AG04450 (cell line): ENCODE measurements around the gene SUMO2. TPM values are rescaled to one million over a fixed set of nuclear protein-coding genes. Genes with fewer than 3 reads are reported as not detected.

Experiments used
- CTCF ChIA-PET: fragments of 300-600, 350-600 bp; formaldehyde crosslinking; extraction: SDS; loops from one replicate; lab custom pipeline; 2022; ENCODE audit warnings: antibody characterized with exemption, inconsistent platforms; lab: Charles Lee
- POLR2A ChIA-PET: fragments of 350-600 bp; formaldehyde crosslinking; extraction: SDS; loops from one replicate; lab custom pipeline; 2021; ENCODE audit warnings: antibody characterized with exemption, inconsistent platforms; lab: Yijun Ruan, JAX
- DNase-seq: peaks from one replicate; pipeline ENCODE4 v3.0.0-alpha.2; 2011; ENCODE audit warnings: low read depth, low spot score
- H3K27ac ChIP-seq: one replicate; pipeline ENCODE4 v1.5.1; 2012; ENCODE audit warnings: low read depth, low read length, control low read depth
- H3K27me3 ChIP-seq: one replicate; pipeline ENCODE4 v1.6.0; 2012; ENCODE audit warnings: low read length; ENCODE audit not compliant: control insufficient read depth, insufficient read depth
- H3K4me3 ChIP-seq: 2 replicates; pipeline ENCODE4 v1.5.1; 2011; ENCODE audit warnings: mild to moderate bottlenecking, low read depth, low read length, control low read depth
- H3K9me3 ChIP-seq: 2 replicates; pipeline ENCODE4 v1.5.1; 2012; ENCODE audit warnings: low read length; ENCODE audit not compliant: control insufficient read depth, insufficient read depth
- CTCF ChIP-seq: IDR thresholded peaks from 2 replicates; pipeline ENCODE4 v1.5.1; 2011; ENCODE audit warnings: low read depth, low read length, control low read depth, inconsistent platforms
- polyA minus RNA-seq: library from RNA; depleted of rRNA, polyadenylated mRNA; stranded (reverse); fragments of >200 nt; gene quantifications from 2 replicates; pipeline ENCODE4 v1.2.3, GENCODE V29; 2011; rRNA and poly(A)+ RNA removed
- polyA plus RNA-seq: library from polyadenylated mRNA; depleted of rRNA; stranded (reverse); fragments of >200 nt; gene quantifications from 2 replicates; pipeline ENCODE4 v1.2.3, GENCODE V29; 2011; rRNA removed

Gene SUMO2
- polyA plus RNA-seq = 356 and 439 TPM in 2 replicates
- polyA minus RNA-seq = 186 and 230 TPM in 2 replicates

GRCh38 chr17:75182569-75183436 is at the start of gene SUMO2:
TSS of gene SUMO2 (minus strand) at chr17:75182959. CDS start at chr17:75182834, 125 bp downstream.
- peak; percentile 36; the same call in 1 of the 2 replicates for TF ChIP-seq CTCF
- DNase-seq = peak; percentile 89
- peak within 1 kb of the TSS; percentile 89 for H3K4me3 ChIP-seq
- peak within 1 kb of the TSS; percentile 95 for H3K27ac ChIP-seq
- CTCF ChIA-PET = interaction anchor here (1.1 kb wide), 1 partner anchor 11 kb away, joined by 3 read pairs; no protein-coding TSS in a partner anchor
- no peaks in the 10 kb centered on the region for H3K27me3 ChIP-seq
- POLR2A ChIA-PET = no interaction called here
- H3K9me3 ChIP-seq = no peaks in the 10 kb centered on the region; the same call in 1 of the 2 replicates

DNA sequence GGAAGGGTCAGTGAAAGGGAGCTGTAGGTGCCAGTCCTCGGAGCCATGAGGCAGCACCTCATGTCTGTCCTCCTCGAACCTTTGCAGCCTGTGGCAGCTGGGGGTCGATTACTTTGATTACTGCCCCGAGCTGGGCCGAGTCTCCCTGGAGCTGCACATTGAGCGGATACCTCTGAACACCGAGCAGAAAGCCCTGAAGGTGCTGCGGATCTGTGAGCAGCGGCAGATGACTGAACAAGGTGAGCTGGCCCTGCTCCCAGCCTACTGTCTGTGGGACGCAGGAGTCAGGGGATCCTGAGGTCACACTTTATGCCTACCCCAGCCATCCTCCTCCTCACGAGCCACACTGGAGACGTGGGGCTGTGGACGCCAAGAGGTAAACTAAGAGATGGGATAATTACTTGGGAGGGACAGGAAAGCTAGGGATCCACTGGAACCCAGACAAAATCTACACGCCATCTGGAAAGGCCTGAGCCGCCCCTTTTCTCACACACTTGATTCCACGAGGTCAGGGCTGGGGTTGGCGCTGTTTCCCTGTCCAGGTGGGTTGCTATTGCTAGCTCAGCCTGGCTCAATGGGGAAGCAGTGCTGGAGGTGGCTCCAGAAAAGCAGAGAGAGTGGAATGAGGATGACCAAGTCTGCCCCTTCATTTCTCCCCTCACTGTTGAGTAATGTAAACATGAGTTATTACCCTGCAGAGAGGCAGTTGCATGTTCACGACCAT is 49.1 kb upstream of the SUMO2 start:
- H3K9me3 ChIP-seq = no peaks in the 10 kb centered on the region
- no peak for DNase-seq
- H3K27me3 ChIP-seq = no peaks in the 10 kb centered on the region
- H3K27ac ChIP-seq = no peak overlapping the region
- CTCF ChIA-PET = interaction anchor here (1.0 to 1.1 kb wide), 2 partner anchors 9 to 39 kb away, joined by 3 to 6 read pairs; partner anchors contain the start of gene MIF4GD
- no peak overlapping the region for H3K4me3 ChIP-seq
- TF ChIP-seq CTCF = no peak
- POLR2A ChIA-PET = interaction anchor here (0.5 kb wide), 1 partner anchor 31 kb away, joined by 5 read pairs; no protein-coding TSS in a partner anchor

DNA sequence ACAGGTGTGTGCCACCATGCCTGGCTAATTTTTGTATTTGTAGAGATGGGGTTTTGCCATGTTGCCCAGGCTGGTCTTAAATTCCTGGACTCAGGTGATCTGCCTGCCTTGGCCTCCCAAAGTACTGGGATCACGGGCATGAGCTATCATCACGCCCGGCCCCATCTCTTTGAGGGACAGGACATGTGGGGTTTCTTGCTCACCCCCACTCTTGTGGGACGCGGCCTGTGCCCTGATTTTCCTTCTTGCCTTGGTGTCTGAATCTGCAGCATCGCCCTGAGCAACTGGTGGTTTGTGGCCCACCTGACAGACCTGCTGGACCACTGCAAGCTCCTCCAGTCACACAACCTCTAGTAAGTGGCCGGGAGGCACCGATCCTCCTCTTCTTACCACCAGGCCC is 48.3 kb upstream of the SUMO2 start:
- no peak for TF ChIP-seq CTCF
- no peak overlapping the region for H3K4me3 ChIP-seq
- H3K27me3 ChIP-seq = no peaks in the 10 kb centered on the region
- CTCF ChIA-PET = no interaction called here
- no peak for DNase-seq
- H3K9me3 ChIP-seq = no peaks in the 10 kb centered on the region
- POLR2A ChIA-PET = no interaction called here
- no peak overlapping the region for H3K27ac ChIP-seq

DNA sequence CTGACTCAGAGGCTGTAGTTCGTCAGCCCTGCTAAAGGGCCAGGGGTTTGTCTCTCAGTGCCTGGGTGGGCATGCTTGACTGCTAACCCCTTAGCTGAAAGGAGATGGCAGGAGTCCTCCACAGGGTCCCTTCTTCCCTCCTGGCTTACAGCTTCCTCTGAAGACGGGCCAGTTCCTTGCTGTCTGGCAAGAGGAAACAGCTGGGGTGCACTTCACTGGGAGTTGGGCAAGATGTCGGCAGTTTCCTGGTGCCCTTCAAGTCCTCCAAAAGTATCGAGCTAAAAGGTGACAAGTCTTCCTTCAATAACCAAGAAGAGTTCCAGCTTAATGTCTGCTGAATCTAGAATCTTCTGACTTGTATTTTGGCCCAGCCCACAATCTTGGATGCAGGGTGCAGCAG is 46.1 kb upstream of the SUMO2 start:
- CTCF ChIA-PET = interaction anchor here (0.6 to 2.4 kb wide), 5 partner anchors 9 to 149 kb away, joined by 3 to 9 read pairs (median 4); no protein-coding TSS in a partner anchor

More for the DNA sequence above, 46.1 kb upstream of the SUMO2 start:
- H3K27me3 ChIP-seq = no peaks in the 10 kb centered on the region
- DNase-seq = no peak
- H3K9me3 ChIP-seq = no peaks in the 10 kb centered on the region
- TF ChIP-seq CTCF = no peak
- no peak overlapping the region for H3K4me3 ChIP-seq
- H3K27ac ChIP-seq = no peak overlapping the region
- POLR2A ChIA-PET = no interaction called here
